Keratinocyte (primary cell): ENCODE results near the gene PEDS1.

Experiments used
- EZH2 ChIP-seq: IDR thresholded peaks from one replicate; pipeline ENCODE4 v1.6.1; 2012; ENCODE audit warnings: inconsistent platforms, mild to moderate bottlenecking, low read length, moderate library complexity
- TF ChIP-seq, protein P1 (sequence below), 3 experiments: IDR thresholded peaks in 1 of 3; conservative IDR thresholded peaks in 1 of 3; optimal IDR thresholded peaks in 1 of 3; 2 replicates in 2 of 3; 3 replicates in 1 of 3; pipeline versions ENCODE3 to v1.5.1; 2011; ENCODE audit warnings: low read length in 3 of 3, mild to moderate bottlenecking in 3 of 3, moderate library complexity in 2 of 3, control low read depth in 1 of 3, inconsistent platforms in 1 of 3; ENCODE audit not compliant: insufficient read depth in 2 of 3; ENCODE audit errors: extremely low read depth in 1 of 3

DNA sequence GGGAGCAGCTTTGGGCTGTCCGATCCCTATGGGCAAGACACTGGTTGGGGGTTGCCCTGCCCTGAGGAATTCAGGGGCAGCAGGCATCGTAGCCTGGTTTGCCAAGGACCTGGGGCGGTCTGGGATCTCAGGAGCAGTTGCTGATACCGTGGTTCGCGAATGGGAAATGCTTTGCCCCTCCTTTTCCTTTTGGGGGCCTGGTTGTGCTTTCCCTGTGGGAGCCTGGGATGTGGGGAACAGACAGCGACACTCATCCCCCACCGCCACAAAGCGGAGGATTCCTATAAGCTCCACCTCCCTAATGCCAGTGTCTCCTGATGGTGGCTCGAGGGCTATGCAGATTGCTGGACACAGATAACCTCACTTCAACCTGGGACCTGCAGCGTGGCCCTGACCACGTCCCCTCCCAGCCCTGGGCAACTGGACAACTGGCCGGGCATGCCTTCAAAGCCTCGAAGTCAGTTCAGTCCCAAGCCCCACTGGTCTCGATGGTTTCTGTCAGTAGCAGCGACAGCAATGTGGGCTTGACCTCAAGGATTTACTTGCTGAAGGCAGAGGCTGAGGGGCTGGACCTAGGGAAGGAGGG is 40.4 kb upstream of the PEDS1 start:
- TF ChIP-seq, protein P1, sequence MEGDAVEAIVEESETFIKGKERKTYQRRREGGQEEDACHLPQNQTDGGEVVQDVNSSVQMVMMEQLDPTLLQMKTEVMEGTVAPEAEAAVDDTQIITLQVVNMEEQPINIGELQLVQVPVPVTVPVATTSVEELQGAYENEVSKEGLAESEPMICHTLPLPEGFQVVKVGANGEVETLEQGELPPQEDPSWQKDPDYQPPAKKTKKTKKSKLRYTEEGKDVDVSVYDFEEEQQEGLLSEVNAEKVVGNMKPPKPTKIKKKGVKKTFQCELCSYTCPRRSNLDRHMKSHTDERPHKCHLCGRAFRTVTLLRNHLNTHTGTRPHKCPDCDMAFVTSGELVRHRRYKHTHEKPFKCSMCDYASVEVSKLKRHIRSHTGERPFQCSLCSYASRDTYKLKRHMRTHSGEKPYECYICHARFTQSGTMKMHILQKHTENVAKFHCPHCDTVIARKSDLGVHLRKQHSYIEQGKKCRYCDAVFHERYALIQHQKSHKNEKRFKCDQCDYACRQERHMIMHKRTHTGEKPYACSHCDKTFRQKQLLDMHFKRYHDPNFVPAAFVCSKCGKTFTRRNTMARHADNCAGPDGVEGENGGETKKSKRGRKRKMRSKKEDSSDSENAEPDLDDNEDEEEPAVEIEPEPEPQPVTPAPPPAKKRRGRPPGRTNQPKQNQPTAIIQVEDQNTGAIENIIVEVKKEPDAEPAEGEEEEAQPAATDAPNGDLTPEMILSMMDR (optimal IDR thresholded peaks at IDR 0.05 in 1 of 3, IDR thresholded peaks at IDR 0.05 in 1 of 3, conservative IDR thresholded peaks at IDR 0.05 in 1 of 3; ENCODE audit: extremely low read depth in 1 of 3, insufficient read depth in 2 of 3, low read length in 3 of 3), result no peak
- TF ChIP-seq EZH2, result no peak
